GM23248 (cell line): ENCODE results near the gene LTO1.

ENCODE experiments used
- EZH2 ChIP-seq: fragments of 200-600 bp; sonication (generic); IDR thresholded peaks from 2 replicates; pipeline ENCODE4 v1.6.1; 2018; ENCODE audit warnings: antibody characterized with exemption, mild to moderate bottlenecking; ENCODE audit not compliant: insufficient read depth, poor library complexity, severe bottlenecking
- EZH2phosphoT487 ChIP-seq: fragments of 200-600 bp; sonication (generic); IDR thresholded peaks from 2 replicates; pipeline ENCODE4 v1.6.1; 2018; ENCODE audit warnings: antibody characterized with exemption, moderate library complexity, mild to moderate bottlenecking, low read depth; ENCODE audit not compliant: insufficient read depth

DNA sequence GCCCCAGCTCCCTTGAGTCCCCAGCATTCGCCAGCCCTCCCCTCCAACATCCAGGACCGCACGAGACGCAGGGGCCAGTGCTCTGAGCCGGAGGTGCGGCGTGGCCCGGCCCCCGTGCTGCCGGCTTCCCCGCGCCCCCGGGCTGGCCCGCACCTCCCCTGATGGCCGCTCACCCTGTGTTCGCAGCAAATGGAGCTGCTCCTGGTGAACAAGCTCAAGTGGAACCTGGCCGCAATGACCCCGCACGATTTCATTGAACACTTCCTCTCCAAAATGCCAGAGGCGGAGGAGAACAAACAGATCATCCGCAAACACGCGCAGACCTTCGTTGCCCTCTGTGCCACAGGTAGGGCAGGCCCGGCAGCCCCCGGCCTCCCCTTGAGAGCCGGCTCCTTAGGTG, 31.5 kb downstream of the LTO1 start:
- no peak for TF ChIP-seq EZH2
- TF ChIP-seq EZH2phosphoT487, result no peak
